Body of pancreas (tissue), 4 donors: ENCODE data around the gene DNAJC25.

Source experiments
- POLR2A ChIP-seq, 3 donors: fragments of 450-650 bp; IDR thresholded peaks; one replicate each; pipeline ENCODE4 v1.6.1; 2016; ENCODE audit warnings: antibody characterized with exemption in 3 of 3, mild to moderate bottlenecking in 2 of 3
- TF ChIP-seq, protein P1 (sequence below), 7 experiments: fragments of 450-650 bp in 4 of 7; fragments of 200-600 bp in 3 of 7; sonication (generic) in 3 of 7; IDR thresholded peaks; one replicate each; pipeline ENCODE4 v1.5.1; 2016 to 2019; ENCODE audit warnings: antibody characterized with exemption in 7 of 7

DNA sequence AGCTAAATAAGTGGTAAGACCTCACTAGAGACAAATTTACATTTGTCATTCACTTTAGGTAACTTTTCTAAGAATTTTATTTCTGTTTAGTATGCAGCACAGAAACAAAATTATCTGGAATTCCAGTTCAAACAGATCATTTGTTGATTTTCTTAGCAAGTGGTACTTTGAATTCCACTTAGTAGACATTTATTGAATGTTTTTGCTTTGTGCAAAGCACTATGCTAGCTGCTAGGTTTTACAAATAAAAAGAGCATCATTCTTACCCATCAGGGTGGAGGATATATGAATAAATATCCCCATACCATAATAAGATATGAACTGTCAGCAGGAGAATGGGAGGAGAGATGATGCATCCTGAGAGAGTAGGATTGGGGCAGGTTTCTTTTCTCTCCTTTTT, 65.7 kb downstream of the DNAJC25 start:
- TF ChIP-seq, protein P1, sequence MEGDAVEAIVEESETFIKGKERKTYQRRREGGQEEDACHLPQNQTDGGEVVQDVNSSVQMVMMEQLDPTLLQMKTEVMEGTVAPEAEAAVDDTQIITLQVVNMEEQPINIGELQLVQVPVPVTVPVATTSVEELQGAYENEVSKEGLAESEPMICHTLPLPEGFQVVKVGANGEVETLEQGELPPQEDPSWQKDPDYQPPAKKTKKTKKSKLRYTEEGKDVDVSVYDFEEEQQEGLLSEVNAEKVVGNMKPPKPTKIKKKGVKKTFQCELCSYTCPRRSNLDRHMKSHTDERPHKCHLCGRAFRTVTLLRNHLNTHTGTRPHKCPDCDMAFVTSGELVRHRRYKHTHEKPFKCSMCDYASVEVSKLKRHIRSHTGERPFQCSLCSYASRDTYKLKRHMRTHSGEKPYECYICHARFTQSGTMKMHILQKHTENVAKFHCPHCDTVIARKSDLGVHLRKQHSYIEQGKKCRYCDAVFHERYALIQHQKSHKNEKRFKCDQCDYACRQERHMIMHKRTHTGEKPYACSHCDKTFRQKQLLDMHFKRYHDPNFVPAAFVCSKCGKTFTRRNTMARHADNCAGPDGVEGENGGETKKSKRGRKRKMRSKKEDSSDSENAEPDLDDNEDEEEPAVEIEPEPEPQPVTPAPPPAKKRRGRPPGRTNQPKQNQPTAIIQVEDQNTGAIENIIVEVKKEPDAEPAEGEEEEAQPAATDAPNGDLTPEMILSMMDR (IDR thresholded peaks at IDR 0.05) = no peak
- no peak for TF ChIP-seq POLR2A (IDR thresholded peaks at IDR 0.05)
